SU-DHL-6 (cell line): ENCODE measurements around the gene CSTF3.

Experiments used
- H2AFZ ChIP-seq: fragments of 200-600 bp; sonication (generic); 2 replicates; pipeline ENCODE4 v1.6.1; 2014; ENCODE audit warnings: low read depth, mild to moderate bottlenecking, moderate library complexity, mixed read lengths, antibody characterized with exemption, low read length; ENCODE audit not compliant: severe bottlenecking
- H3F3A ChIP-seq: fragments of 200-600 bp; shearing (Covaris generic); 2 replicates; pipeline ENCODE4 v1.6.0; 2016; ENCODE audit warnings: antibody characterized with exemption, mild to moderate bottlenecking; ENCODE audit not compliant: insufficient read depth
- H3K27ac ChIP-seq: fragments of 200-600 bp; sonication (generic); 2 replicates; pipeline ENCODE4 v1.5.1; 2016; ENCODE audit warnings: low read depth, mild to moderate bottlenecking, low read length, moderate library complexity, mixed read lengths
- H3K27me3 ChIP-seq: fragments of 200-600 bp; sonication (generic), shearing (Covaris generic); 2 replicates; pipeline ENCODE4 v1.6.0; 2014; ENCODE audit warnings: mild to moderate bottlenecking, low read length
- H3K36me3 ChIP-seq: fragments of 200-600 bp; sonication (generic); 2 replicates; pipeline ENCODE4 v1.6.1; 2014; ENCODE audit warnings: mild to moderate bottlenecking, low read length, mixed read lengths
- H3K4me2 ChIP-seq: fragments of 300-600, 200-600 bp; shearing (Covaris generic), sonication (generic); 2 replicates; pipeline ENCODE4 v1.6.0; 2014; ENCODE audit warnings: low read length, low read depth, mild to moderate bottlenecking; ENCODE audit not compliant: poor library complexity, severe bottlenecking
- H3K4me3 ChIP-seq: fragments of 200-600 bp; sonication (generic); 2 replicates; pipeline ENCODE4 v1.5.1; 2014; ENCODE audit warnings: antibody characterized with exemption, low read length, mild to moderate bottlenecking, mixed read lengths; ENCODE audit not compliant: insufficient read depth, poor library complexity, severe bottlenecking
- H3K79me2 ChIP-seq: fragments of 200-600 bp; sonication (generic); 2 replicates; pipeline ENCODE4 v1.6.1; 2014; ENCODE audit warnings: mild to moderate bottlenecking, low read length, moderate library complexity; ENCODE audit not compliant: insufficient read depth
- H3K9ac ChIP-seq: fragments of 200-600 bp; sonication (generic); 2 replicates; pipeline ENCODE4 v1.7.0; 2014; ENCODE audit warnings: mild to moderate bottlenecking, low read length
- H3K9me2 ChIP-seq: fragments of 200-600 bp; sonication (generic); replicated peaks from 2 replicates; pipeline ENCODE4 v1.6.1; 2014; ENCODE audit warnings: low read length; ENCODE audit not compliant: insufficient read depth
- H3K9me3 ChIP-seq: fragments of 200-600 bp; sonication (generic); 2 replicates; pipeline ENCODE4 v1.6.1; 2014; ENCODE audit warnings: low read length, mixed read lengths; ENCODE audit not compliant: insufficient read depth
- H4K20me1 ChIP-seq: fragments of 200-600 bp; sonication (generic); 2 replicates; pipeline ENCODE4 v1.6.1; 2014; ENCODE audit warnings: low read depth, mild to moderate bottlenecking, antibody characterized with exemption, low read length, moderate library complexity, mixed read lengths
- EZH2phosphoT487 ChIP-seq: fragments of 200-600 bp; sonication (generic), shearing (Covaris generic); conservative IDR thresholded peaks from 2 replicates; pipeline ENCODE4 v1.6.1; 2018; ENCODE audit warnings: mild to moderate bottlenecking, antibody characterized with exemption, low read length, moderate library complexity, mixed read lengths
- TF ChIP-seq, protein P1 (sequence below): fragments of 200-600 bp; sonication (generic); IDR thresholded peaks from one replicate; pipeline ENCODE4 v1.5.1; 2017; ENCODE audit warnings: antibody characterized with exemption, mild to moderate bottlenecking, low read length, moderate library complexity; ENCODE audit not compliant: insufficient read depth, poor library complexity, severe bottlenecking

The CSTF3 gene

GRCh38 chr11:33197915-33198727 lies 36.8 kb upstream of the CSTF3 start:
- Histone ChIP-seq H3K36me3 (no peaks in the 10 kb centered on the region), H3K4me3 (no peak overlapping the region), H3K27ac (no peak overlapping the region), H3F3A (no peaks in the 10 kb centered on the region), H3K79me2 (no peaks in the 10 kb centered on the region), H3K4me2 (no peak overlapping the region), H2AFZ (no peak overlapping the region), H3K27me3 (no peaks in the 10 kb centered on the region), H3K9ac (no peak overlapping the region), H3K9me3 (no peaks in the 10 kb centered on the region), H4K20me1 (no peaks in the 10 kb centered on the region), H3K9me2 (no peaks in the 10 kb centered on the region)
- no peak for TF ChIP-seq EZH2phosphoT487
- TF ChIP-seq, protein P1, sequence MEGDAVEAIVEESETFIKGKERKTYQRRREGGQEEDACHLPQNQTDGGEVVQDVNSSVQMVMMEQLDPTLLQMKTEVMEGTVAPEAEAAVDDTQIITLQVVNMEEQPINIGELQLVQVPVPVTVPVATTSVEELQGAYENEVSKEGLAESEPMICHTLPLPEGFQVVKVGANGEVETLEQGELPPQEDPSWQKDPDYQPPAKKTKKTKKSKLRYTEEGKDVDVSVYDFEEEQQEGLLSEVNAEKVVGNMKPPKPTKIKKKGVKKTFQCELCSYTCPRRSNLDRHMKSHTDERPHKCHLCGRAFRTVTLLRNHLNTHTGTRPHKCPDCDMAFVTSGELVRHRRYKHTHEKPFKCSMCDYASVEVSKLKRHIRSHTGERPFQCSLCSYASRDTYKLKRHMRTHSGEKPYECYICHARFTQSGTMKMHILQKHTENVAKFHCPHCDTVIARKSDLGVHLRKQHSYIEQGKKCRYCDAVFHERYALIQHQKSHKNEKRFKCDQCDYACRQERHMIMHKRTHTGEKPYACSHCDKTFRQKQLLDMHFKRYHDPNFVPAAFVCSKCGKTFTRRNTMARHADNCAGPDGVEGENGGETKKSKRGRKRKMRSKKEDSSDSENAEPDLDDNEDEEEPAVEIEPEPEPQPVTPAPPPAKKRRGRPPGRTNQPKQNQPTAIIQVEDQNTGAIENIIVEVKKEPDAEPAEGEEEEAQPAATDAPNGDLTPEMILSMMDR = no peak

GRCh38 chr11:33195462-33196173 lies 34.3 kb upstream of the CSTF3 start:
- no peak overlapping the region for H3K9ac ChIP-seq
- no peaks in the 10 kb centered on the region for H3K36me3 ChIP-seq
- no peaks in the 10 kb centered on the region for H3K79me2 ChIP-seq
- no peaks in the 10 kb centered on the region for H3K27me3 ChIP-seq
- no peaks in the 10 kb centered on the region for H4K20me1 ChIP-seq
- H3K9me3 ChIP-seq = no peaks in the 10 kb centered on the region
- no peak overlapping the region for H3K4me2 ChIP-seq
- H3F3A ChIP-seq = no peaks in the 10 kb centered on the region
- H3K4me3 ChIP-seq = no peak overlapping the region
- no peak overlapping the region for H3K27ac ChIP-seq
- no peak overlapping the region for H2AFZ ChIP-seq
- no peaks in the 10 kb centered on the region for H3K9me2 ChIP-seq
- TF ChIP-seq EZH2phosphoT487 = no peak
- TF ChIP-seq, protein P1 = no peak

- Histone ChIP-seq H3K27ac (no peak overlapping the region), H3K9ac (no peak overlapping the region), H3F3A (no peaks in the 10 kb centered on the region), H3K9me2 (no peaks in the 10 kb centered on the region), H3K27me3 (no peaks in the 10 kb centered on the region), H3K36me3 (no peaks in the 10 kb centered on the region), H3K9me3 (no peaks in the 10 kb centered on the region), H3K4me3 (no peak overlapping the region), H4K20me1 (no peaks in the 10 kb centered on the region), H2AFZ (no peak overlapping the region), H3K79me2 (no peaks in the 10 kb centered on the region), H3K4me2 (no peak overlapping the region)
- TF ChIP-seq, protein P1 = no peak
- no peak for TF ChIP-seq EZH2phosphoT487
Measured at GRCh38 chr11:33194455-33194854, 33.2 kb upstream of the CSTF3 start.
